Measurements from ENCODE around the gene DUSP19. TPM values are rescaled to one million over a fixed set of nuclear protein-coding genes. Genes with fewer than 3 reads are reported as not detected.
A peak's percentile ranks its signal among the peaks of the same experiment; 100 is the strongest.

Gene DUSP19
- total and polyA plus RNA-seq, 10 of the 15 experiments (the other 5 are each of a cell fraction or from before 2014, with no cell fraction given), result 0.16 to 1.7 (median 0.57) TPM

- TF ChIP-seq ZBTB40 (IDR thresholded peaks at IDR 0.05; ENCODE audit: borderline replicate concordance) (peak; percentile 62), BMI1 (IDR thresholded peaks at IDR 0.05; ENCODE audit: borderline replicate concordance) (peak; percentile 49; the same call in 1 of the 2 replicates), NR2C1 (IDR thresholded peaks at IDR 0.05) (no peak), POLR2AphosphoS2 (IDR thresholded peaks at IDR 0.05; ENCODE audit: low read depth, low read length) (no peak), USF1 (IDR thresholded peaks at IDR 0.05; ENCODE audit: borderline replicate concordance, extremely low read length, insufficient read depth, low read depth, low read length) (no peak), EP300 (IDR thresholded peaks at IDR 0.05; ENCODE audit: borderline replicate concordance in 1 of 2, control insufficient read depth in 1 of 2, low read depth in 2 of 2, low read length in 2 of 2) (no peak), RCOR1 (conservative IDR thresholded peaks at IDR 0.05; ENCODE audit: low read depth, low read length) (no peak), SMARCA5 (IDR thresholded peaks at IDR 0.05) (no peak), CBFB (IDR thresholded peaks at IDR 0.05; ENCODE audit: low read depth) (no peak), ZNF384 (IDR thresholded peaks at IDR 0.05; ENCODE audit: borderline replicate concordance, low read depth, low read length) (no peak), DPF2 (IDR thresholded peaks at IDR 0.05) (no peak), MTA2 (IDR thresholded peaks at IDR 0.05; ENCODE audit: low read depth) (no peak), BHLHE40 (IDR thresholded peaks at IDR 0.05; ENCODE audit: borderline replicate concordance in 1 of 2, low read depth in 2 of 2, low read length in 1 of 2) (no peak), NFXL1 (IDR thresholded peaks at IDR 0.05; ENCODE audit: borderline replicate concordance) (no peak)
- TF ChIP-seq, protein P1, sequence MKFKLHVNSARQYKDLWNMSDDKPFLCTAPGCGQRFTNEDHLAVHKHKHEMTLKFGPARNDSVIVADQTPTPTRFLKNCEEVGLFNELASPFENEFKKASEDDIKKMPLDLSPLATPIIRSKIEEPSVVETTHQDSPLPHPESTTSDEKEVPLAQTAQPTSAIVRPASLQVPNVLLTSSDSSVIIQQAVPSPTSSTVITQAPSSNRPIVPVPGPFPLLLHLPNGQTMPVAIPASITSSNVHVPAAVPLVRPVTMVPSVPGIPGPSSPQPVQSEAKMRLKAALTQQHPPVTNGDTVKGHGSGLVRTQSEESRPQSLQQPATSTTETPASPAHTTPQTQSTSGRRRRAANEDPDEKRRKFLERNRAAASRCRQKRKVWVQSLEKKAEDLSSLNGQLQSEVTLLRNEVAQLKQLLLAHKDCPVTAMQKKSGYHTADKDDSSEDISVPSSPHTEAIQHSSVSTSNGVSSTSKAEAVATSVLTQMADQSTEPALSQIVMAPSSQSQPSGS (IDR thresholded peaks at IDR 0.05; ENCODE audit: low read length), result 0 out of 2 replicates have a peak, but pooled peaks have one; percentile 25
Observed at GRCh38 chr2:183063083-183063482, 15.5 kb upstream of the DUSP19 start (continued).
